HL-60/S4 treated with retinoic acid at 250 ng/mL for 4 days and 3 days (cell line): Measurements from ENCODE around the gene DACT2.
"Not testable (repeated sequence)": the region's sequence is repeated elsewhere in the genome, so short reads cannot be mapped to it uniquely, and the experiment has no call there.

Experiments used
- in situ Hi-C: fragments of 300-500 bp; cut with MboI; formaldehyde crosslinking; loops from 2 replicates; pipeline ENCODE4 v1.7.0; 2022; ENCODE audit warnings: low sequenced_read_pairs

Gene DACT2

GRCh38 chr6:168328086-168328485 lies 8.5 kb upstream of the DACT2 start:
- in situ Hi-C loops: no loop called here

DNA sequence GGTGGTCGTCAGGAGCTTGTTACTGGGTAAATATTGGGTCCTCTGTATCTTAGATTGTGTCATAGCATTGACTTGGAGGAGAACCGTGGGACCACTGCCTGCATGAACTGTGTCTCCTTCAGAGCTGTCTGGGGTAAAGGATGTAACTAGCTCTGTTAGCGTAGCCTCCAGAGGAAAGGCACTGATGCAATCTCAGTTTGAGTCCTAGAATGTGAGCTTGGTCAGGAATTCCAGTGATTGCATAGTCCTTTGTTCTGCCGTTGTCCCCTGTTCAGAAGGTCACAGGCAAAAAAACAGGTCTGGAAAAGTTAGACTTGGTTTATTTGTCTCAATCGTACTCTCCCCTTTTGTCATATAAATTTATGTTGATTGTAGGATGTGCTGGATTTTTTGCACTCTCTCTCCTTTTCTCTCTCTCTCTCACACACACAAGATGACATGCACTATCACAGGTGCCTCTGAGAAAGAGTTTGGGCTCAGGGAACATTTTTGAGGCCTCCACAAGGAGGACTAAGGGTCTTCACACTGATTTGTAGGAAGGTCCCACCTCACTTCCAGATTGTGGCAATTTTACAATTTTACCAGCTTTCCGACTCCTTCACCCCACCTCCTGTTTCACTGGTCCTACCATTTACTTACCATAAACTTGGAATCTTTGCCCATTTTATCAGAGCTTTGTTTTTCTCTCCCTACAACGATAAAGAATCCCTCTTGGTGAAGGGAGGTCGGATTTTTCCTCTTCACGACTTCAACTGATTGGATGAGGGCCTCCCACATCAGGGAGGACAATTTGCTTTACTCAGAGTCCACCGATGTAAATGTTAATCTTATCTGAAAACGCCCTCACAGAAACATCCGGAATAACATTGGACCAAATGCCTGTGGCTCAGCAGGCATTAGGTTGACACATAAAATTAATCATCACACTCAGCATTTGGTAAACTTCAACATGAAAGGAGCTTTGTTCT lies 7.0 kb upstream of the DACT2 start:
- in situ Hi-C loops: no loop called here

GRCh38 chr6:168322966-168323365 lies 3.4 kb upstream of the DACT2 start:
- in situ Hi-C loops: no loop called here

GRCh38 chr6:168320634-168321033 lies 1.1 kb upstream of the DACT2 start:
- in situ Hi-C loops: no loop called here

GRCh38 chr6:168318579-168319278 lies 848 bp downstream of the DACT2 start:
- in situ Hi-C loops: no loop called here

GRCh38 chr6:168318090-168318489 lies 1.5 kb downstream of the DACT2 start:
- in situ Hi-C loops: no loop called here

GRCh38 chr6:168315596-168315995 lies 4.0 kb downstream of the DACT2 start:
- in situ Hi-C loops: no loop called here

- in situ Hi-C loops: no loop called here
Observed at GRCh38 chr6:168314948-168315347, 4.6 kb downstream of the DACT2 start.

DNA sequence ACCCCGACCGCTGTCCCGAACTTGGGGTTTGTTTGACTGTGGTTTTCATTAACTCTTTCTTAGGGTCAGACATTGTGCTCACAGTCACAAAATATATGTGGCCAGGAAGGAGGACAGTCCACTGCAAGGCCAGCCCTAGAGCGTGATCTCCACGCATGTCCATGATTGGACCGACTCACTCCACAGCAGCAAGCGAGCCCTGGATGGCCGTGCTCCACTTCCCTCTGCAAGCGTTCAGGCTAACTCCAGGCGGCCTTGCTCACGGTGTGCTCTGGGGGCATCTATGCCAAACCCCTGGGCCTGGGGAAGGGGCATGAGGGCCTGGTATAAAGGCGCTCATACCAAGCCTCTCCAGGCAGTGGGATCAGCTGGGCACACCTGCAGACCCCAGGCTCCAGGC lies 5.6 kb downstream of the DACT2 start:
- in situ Hi-C loops: no loop called here

DNA sequence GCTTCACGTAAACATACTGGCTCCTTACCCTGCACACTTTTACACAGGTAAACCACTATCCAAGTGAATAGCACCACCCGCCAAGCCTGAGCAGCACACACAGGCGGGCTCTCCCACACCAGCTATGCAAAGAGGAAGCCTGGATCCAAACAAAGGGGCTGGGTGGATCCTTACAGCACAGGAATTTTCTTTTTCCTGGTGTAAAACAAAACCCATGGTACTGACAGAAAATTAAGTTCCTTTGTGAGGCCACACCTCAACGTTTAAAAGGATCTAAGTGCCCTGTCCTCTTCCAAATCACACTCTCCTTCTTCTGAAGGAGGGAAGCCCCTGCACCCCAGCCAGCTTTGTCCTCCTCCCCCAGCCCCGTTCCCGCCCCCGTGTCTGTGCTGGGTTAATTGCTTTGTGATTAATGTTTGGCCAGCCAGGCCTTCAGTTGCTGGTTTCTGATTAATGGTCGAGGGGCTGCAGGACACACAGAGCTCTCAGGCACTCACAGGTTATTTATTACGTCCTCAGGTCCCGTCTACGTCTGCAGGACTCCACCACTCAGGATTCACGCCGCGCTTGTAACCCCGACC lies 6.1 kb downstream of the DACT2 start:
- in situ Hi-C loops: no loop called here

DNA sequence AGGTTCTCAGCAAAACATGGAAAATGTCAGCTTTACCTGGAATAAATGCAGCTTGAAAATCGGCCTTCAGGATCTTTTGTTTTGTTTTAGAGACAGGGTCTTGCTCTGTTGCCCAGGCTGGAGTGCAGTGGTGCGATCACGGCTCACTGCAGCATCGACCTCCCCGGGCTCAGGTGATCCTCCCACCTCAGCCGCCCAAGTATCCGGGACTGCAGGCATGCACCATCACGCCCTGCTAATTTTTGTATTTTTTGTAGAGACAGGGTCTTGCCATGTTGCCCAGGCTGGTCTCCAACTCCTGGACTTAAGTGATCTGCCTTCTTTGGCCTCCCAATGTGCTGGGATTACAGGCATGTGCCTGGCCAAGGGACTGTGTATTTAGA lies 7.5 kb downstream of the DACT2 start:
- in situ Hi-C loops: not testable (repeated sequence)

GRCh38 chr6:168311410-168312124 lies 8.0 kb downstream of the DACT2 start:
- in situ Hi-C loops: no loop called here

GRCh38 chr6:168310945-168311344 lies 8.6 kb downstream of the DACT2 start:
- in situ Hi-C loops: no loop called here

DNA sequence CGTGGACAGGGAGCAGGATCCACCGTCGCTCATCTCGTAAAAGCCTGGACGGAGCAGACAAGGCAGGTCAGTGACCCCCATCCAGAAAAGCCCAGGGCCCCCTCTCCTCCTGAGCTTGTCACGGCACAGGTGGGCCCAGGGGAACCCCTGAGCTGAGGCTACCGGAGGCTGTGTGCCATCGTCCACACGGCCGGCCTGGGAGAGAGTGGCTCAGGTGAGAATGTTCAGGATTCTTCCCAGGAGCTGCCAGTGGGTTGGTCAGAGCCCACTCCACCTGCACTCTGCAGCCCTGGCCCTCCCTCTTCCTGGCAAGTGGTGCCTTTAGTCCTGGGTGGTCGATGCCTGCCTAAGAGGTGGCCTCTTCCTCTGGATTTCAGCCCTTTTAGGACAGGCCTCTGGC lies 9.2 kb downstream of the DACT2 start:
- in situ Hi-C loops: no loop called here

- in situ Hi-C loops: no loop called here
Observed at GRCh38 chr6:168309997-168310396, 9.6 kb downstream of the DACT2 start.

DNA sequence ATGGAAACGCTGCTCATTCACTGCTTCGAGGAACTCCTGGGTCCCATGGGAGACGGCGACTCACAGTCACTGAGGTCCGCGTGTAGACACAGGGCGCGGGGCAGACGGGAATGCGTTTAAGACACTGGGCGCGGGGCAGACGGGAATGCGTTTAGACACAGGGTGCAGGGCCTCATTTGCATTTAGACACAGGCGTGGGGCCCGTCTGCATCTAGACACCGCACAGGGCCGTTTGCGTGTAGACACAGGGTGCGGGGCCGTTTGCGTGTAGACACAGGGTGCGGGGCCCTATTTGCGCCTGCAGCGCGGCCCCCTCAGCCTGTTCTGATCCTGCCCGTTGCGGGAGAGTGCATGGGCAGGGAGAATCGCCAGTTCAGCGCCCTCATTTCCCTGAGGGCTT lies 10.4 kb downstream of the DACT2 start:
- in situ Hi-C loops: no loop called here

DNA sequence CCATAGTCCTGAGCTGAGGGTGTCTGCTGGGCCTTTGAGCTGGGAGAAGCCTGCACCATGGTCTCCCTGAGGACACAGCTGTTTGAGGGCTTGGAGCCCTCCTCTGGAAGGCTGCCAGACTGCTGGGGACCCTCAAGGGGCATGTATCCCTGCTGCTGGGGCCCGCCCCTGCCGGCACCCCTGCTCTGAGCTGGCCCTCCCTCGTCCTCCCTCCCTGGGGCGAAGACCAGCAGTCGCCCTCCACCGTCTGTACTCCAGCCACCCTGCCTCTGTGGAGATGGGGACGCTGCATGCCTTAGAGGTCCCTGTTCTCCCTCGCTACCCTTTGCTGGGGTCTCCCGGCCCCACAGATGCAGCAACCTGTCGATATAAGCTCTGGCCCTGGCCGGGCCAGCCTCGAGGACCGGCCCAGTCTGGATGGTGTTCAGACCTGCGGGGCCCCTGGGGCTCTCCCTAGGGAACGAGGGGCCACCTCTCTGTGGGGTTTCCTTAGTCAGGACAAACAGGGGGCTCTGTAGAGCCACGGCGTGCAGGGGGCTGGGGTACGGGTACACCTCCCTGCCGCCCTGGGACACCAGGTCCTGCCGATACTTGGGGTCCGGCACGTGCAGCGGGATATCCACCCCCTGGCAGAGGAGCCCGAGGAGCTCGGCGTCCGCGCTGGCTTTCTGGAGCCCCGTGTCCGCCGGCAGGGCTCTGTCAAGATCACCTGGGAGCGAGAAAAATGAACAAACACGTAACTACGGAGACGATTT lies 11.0 kb downstream of the DACT2 start:
- in situ Hi-C loops: no loop called here

DNA sequence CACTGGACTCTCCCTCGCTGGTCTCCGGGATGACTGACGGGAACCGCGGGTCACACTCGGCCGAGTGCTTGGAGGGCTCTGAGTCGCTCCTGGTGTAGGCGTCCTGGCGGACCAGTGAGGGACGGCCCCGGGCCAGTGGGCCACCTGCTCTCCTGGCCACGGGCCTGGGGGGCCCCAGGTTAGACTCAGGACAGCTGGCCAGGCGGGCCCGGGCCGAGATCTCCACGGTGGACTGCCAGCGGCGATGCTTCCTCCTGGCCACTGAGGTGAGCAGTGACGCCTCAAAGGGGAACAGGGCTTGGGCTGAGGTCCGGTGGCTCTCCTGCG lies 11.9 kb downstream of the DACT2 start:
- in situ Hi-C loops: no loop called here

GRCh38 chr6:168307015-168307694 lies 12.4 kb downstream of the DACT2 start:
- in situ Hi-C loops: no loop called here

- in situ Hi-C loops: no loop called here
Observed at GRCh38 chr6:168305863-168306262, 13.7 kb downstream of the DACT2 start.
